Activated CD4-positive, CD25-positive, alpha-beta regulatory T cell treated with anti-CD3 and anti-CD28 coated beads, Interleukin-2, amount 50 U/mL, for 72 hours (primary cell): ENCODE results near the gene PTX4.
A peak's percentile ranks its signal among the peaks of the same experiment; 100 is the strongest.

Experiments used
- DNase-seq: peaks from one replicate; pipeline ENCODE4 v3.0.0; 2021

PTX4 gene

GRCh38 chr16:1499756-1500464 lies 11.2 kb upstream of the PTX4 start:
- no peak for DNase-seq

- no peak for DNase-seq
Observed at GRCh38 chr16:1498899-1499676, 10.3 kb upstream of the PTX4 start.

GRCh38 chr16:1497014-1497598 lies 8.4 kb upstream of the PTX4 start:
- no peak for DNase-seq

- DNase-seq, result no peak
Observed at GRCh38 chr16:1496464-1496863, 7.7 kb upstream of the PTX4 start.

DNA sequence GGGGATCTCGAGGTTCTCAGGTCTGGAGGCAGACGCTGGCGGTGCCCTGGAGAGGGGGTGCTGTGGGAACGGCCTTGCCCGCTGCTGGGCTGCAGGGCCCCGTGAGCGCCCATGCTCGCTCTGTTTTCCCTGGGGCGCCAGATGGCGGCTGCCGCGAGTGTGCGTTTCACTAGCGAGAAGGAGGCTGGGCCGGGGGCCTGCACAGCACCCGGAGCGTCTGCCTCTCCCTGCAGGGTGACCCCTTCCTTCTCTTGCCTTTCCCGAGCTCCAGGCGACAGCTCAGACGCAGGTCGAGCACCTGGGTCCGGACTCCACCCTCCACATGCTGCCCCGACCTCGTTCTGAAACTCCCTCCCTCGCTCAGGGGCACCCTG lies 7.1 kb upstream of the PTX4 start:
- no peak for DNase-seq

DNA sequence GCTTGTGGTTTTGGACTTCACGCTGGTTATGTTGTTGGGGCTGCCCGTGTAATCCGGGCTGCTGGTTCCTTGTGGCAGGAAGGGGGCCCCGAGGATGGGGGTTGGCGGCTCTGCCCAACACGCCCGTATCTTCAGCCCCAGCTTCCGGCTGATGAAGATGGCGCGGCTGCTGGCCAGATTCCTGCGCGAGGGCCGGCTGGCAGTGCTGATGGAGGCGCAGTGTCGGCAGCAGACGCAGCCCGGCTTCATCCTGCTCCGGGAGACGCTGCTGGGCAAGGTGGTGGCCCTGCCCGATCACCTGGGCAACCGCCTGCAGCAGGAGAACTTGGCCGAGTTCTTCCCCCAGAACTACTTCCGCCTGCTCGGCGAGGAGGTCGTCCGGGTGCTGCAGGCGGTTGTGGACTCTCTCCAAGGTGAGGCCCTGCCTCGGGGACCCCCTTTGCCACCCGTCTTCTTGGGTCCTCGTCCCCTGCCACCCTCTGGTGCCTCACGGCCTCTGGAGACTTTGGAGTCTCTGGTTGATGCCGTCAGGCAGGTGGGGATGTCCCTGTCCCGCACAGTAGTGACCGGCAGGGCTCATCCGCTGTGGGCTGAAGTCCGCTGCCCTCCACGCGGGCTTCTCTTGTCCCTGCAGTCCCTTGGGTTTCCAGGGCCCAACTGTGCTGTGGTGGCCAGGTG lies 6.6 kb upstream of the PTX4 start:
- DNase-seq, result no peak

GRCh38 chr16:1494711-1495110 lies 6.0 kb upstream of the PTX4 start:
- no peak for DNase-seq

- DNase-seq, result no peak
Observed at GRCh38 chr16:1494129-1494640, 5.4 kb upstream of the PTX4 start.

DNA sequence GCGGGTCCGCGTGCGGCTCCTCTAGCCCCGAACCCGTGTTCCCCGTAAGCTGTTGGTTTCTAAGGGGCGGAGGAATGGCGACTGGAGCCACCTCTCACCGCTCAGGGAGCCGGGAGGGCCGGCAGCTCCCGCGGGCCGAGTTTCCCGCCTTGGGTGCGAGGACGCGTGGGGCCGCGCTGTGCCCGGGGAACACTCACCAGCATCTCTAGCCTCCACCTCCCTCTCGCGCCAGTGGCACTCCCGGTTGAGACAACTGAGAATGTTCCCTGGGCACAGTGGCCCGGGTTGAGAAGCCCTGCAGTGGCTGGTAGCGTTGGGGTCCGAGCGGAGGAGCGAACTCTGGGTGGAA lies 5.0 kb upstream of the PTX4 start:
- DNase-seq, result peak; percentile 44

- DNase-seq, result peak; percentile 93
Observed at GRCh38 chr16:1492923-1493745, 4.4 kb upstream of the PTX4 start, which contains the start of gene TELO2. Gene TELO2, plus strand, starts transcription at chr16:1493360. Its CDS starts 922 bp downstream, at chr16:1494282.

DNA sequence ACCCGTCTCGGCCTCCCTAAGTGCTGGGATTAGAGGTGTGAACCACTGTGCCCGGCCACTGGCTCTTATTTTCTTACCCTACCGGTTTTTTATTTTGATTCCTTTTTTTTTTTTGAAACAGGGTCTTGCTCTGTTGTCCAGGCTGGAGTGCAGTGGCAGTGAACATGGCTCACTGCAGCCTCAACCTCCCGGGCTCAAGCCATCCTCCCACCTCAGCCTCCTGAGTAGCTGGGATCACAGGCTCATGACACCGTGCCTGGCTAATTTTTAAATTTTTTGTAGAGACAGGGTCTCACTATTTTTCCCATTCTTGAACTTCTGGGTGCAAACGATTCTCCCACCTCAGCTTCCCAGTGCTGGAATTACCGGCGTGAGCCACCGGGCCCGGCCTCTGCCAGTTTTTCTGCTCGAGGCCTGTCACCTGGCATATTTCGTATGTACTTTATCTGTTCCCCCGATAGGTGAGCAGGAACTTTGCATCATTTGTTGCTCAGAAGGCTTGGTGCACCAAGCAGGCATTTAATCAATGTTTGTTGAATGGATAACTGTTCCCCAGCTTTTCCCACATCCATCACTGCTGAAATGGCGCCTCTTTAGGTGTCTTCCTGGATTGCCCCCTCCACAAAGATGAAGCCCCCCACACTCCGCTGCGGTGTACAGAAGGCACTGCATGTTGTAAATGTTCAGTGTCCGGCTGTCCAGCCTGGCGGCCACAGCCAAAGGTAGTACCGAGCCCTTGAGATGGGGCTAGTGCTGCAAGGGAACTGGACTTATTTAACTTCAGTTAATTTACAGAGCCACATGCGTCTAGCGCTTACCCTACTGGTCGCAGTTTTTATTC lies 3.6 kb upstream of the PTX4 start:
- no peak for DNase-seq

GRCh38 chr16:1491327-1491726 lies 2.6 kb upstream of the PTX4 start:
- no peak for DNase-seq

GRCh38 chr16:1489077-1489476 lies 333 bp upstream of the PTX4 start:
- DNase-seq, result no peak

DNA sequence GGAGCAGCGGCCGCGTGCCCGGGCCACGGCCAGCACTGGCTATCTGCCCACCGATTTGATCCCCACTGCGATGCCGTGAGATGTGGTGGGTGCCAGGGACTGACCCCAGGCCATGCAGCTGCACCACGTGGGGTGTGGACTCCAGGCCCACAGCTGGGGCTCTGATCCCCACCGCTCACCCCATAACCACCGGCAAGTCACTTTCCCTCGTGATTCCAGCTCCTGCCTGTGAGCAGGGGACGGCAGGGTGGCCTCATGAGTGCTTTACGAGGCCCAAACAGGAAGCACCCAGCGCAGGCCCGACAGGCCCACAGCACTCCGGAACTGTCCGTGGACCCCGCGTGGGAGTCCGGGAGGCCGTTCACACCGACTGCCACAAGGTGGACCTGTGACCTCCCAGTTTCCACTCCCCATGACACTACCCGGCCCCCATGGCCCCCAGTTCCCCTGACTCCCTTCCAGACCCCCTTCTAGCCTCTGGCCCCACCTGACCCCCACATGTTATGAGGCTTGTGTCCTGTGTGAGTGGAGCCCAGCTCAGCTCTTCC lies 616 bp downstream of the PTX4 start:
- no peak for DNase-seq

GRCh38 chr16:1487395-1488053 lies 1.2 kb downstream of the PTX4 start:
- no peak for DNase-seq

GRCh38 chr16:1486551-1487390 lies 2.0 kb downstream of the PTX4 start:
- no peak for DNase-seq

- DNase-seq, result no peak
Observed at GRCh38 chr16:1485847-1486496, 2.8 kb downstream of the PTX4 start.

- DNase-seq, result no peak
Observed at GRCh38 chr16:1481906-1482835, 6.6 kb downstream of the PTX4 start.
